HG03432 (cell line): Measurements from ENCODE around the gene TECR.
"Not testable (repeated sequence)": the region's sequence is repeated elsewhere in the genome, so short reads cannot be mapped to it uniquely, and the experiment has no call there.

Source experiments
- ATAC-seq: cut with Tn5 transposase; IDR thresholded peaks from one replicate; pipeline ENCODE4 v1.9.1; 2021; ENCODE audit warnings: mild to moderate bottlenecking, moderate library complexity; ENCODE audit not compliant: unreplicated experiment

Gene TECR

GRCh38 chr19:14559916-14560775 lies 30.8 kb downstream of the TECR start:
- no peak for ATAC-seq

- ATAC-seq = no peak
These were observed 31.3 kb downstream of the TECR start for GRCh38 chr19:14560776-14561108.

GRCh38 chr19:14561249-14561648 lies 31.9 kb downstream of the TECR start:
- ATAC-seq = no peak

GRCh38 chr19:14561847-14562351 lies 32.5 kb downstream of the TECR start:
- ATAC-seq = no peak

- no peak for ATAC-seq
These were observed 33.5 kb downstream of the TECR start for GRCh38 chr19:14562660-14563589.

GRCh38 chr19:14563590-14563926 lies 34.2 kb downstream of the TECR start:
- ATAC-seq = no peak

- ATAC-seq = no peak
These were observed 34.7 kb downstream of the TECR start for GRCh38 chr19:14563989-14564651.

GRCh38 chr19:14564652-14565297 lies 35.4 kb downstream of the TECR start:
- not testable (repeated sequence) for ATAC-seq

GRCh38 chr19:14565298-14565679 lies 35.9 kb downstream of the TECR start:
- no peak for ATAC-seq

GRCh38 chr19:14565765-14566711 lies 36.6 kb downstream of the TECR start:
- ATAC-seq = no peak

- ATAC-seq = no peak
These were observed 37.3 kb downstream of the TECR start for GRCh38 chr19:14566712-14567077.

GRCh38 chr19:14567079-14567478 lies 37.7 kb downstream of the TECR start:
- no peak for ATAC-seq

- no peak for ATAC-seq
These were observed 41.6 kb downstream of the TECR start for GRCh38 chr19:14570864-14571527.

- ATAC-seq = peak; percentile 88
These were observed 42.5 kb downstream of the TECR start, which contains the start of gene NDUFB7 for GRCh38 chr19:14571695-14572490. TSS of gene NDUFB7 (minus strand) at chr19:14572066. CDS start at chr19:14572000, 66 bp downstream.

GRCh38 chr19:14575428-14575980 lies 46.1 kb downstream of the TECR start:
- ATAC-seq = no peak

GRCh38 chr19:14576363-14576762 lies 47.0 kb downstream of the TECR start:
- no peak for ATAC-seq

- no peak for ATAC-seq
These were observed 47.9 kb downstream of the TECR start for GRCh38 chr19:14577264-14577663.

- ATAC-seq = no peak
These were observed 48.6 kb downstream of the TECR start for GRCh38 chr19:14577885-14578427.
